ENCODE results near the gene CCDC3.
"Not testable (repeated sequence)": the region's sequence is repeated elsewhere in the genome, so short reads cannot be mapped to it uniquely, and the experiment has no call there.

CCDC3 gene

DNA sequence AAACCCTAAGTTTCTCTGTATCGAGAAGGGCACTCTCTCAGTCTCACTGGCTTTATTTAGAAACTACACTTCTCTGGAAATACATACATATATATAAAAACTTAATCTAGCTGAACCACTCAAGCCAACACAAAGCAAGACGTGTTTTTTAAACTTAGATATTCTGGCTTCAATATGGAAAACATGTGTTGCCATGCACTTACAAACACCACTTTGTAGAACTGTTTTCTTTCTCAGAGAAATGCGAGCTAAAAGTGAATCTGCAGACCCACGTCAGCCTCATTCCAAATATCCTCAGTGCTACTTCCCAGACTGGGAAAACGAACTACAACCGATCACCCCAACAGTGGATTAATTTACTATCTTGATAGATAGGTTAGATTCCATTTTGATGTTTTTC is 1.7 kb downstream of the CCDC3 start:
- no peak for DNase-seq

DNA sequence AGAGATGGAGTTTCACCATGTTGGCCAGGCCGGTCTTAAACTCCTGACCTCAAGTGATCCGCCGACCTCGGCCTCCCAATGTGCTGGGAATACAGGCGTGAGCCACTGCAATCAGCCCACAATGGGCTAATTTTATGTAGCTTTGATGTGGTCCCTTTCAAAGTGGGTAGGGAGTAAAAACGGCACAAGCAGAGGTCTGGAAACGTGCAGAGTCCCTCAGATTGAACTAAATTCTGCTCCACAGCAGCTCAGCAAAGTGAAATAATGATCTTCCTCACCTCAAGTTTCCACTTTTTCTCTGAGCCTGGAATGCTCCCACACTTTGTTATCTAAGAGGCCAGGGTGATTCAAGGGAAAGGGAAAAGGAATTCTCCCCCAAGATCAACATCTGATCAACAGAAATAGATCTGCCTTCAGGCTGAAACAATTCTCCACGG is 6.1 kb downstream of the CCDC3 start:
- DNase-seq: no peak

DNA sequence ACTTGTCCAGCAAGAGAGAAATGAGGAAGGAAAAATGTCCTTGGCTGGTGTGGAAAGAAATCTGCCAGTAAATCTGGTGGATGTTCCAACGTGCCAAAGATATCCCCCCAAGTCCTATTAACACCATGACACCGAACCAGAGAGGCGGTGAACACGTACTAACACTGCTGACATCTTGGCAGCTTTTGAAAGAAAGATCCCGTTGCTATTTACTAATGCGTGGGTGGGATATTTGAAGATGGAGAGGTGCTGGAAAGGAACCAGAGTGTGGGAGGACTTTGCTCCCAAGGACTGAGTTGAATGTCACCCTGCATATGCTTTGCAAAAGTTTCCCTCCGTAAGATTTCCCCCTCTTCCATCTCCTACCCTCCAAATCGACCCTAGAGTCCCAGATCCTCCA is 7.9 kb downstream of the CCDC3 start:
- DNase-seq: no peak

DNA sequence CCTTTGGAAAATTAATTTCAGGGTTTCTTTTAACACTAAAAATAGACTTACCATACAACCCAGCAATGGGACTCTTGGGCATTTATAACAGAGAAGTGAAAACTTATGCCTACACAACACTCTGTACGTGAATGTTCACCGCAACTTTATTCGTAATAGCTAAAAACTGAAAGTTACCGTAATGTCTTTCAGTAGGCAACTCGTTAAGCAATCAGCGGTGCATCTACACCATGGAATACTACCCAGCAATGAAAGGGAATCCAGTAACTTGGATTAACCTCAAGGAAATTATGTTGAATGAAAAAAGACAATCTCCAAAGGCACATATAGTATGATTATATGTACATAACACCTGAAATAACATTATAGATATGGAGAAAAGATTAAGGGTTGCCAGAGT is 16.2 kb downstream of the CCDC3 start:
- DNase-seq: no peak

DNA sequence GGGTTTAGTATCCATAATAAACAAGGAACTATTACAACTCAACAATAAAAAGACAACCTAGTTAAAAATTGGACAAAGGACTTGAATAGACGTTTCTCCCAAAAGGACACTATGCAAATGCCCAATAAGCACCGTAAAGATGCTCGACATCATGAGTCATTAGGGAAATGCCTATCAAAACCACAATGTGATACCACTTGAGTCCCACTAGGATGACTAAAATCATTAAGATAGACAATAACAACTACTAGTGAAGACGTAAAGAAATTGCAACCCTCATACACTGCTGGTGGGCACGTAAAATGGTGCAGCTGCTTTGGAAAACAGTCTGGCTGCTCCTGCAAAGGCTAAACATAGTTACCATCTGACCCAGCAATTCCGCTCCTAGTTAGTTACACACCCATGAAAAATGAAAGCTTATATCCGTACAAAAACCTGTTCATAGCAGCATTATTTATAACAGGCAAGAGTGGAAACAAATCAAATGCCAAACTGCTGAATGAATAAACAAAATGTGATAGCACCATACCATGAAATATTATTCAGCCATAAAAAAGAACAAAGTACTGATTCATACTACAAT is 17.3 kb downstream of the CCDC3 start:
- DNase-seq: no peak

DNA sequence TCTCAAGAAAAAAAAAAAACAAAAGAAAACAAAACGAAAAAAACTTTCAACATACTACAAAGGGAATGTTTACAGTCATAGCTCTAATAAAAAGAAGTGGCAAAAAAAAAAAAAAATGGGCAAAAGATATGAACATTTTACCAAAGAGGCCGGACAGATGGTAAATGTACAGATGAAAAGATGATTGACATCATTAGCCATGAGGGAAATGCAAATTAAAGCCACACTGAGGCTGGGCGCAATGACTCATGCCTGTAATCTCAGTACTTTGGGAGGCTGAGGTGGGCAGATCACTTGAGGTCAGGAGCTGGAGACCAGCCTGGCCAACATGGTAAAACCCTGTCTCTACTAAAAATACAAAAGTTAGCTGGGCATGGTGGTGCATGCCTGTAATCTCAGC is 17.9 kb downstream of the CCDC3 start:
- DNase-seq: not testable (repeated sequence)

DNA sequence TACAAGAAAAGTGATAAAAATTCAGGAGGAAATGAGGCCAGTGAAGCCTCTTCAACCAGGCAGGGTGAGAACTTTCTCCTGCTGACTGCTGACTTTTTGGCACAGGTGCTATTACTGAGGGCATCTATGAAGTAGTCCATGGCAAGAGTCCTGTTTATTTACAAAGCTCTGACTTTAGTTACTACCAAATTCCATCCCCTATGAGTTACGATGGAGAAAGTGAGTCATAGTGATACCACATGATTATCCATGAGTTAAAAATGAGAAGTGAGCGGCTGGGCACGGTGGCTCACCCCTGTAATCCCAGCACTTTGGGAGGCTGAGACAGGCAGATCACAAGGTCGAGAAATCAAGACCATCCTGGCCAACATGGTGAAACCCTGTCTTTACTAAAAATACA is 19.9 kb downstream of the CCDC3 start:
- no peak for DNase-seq

DNA sequence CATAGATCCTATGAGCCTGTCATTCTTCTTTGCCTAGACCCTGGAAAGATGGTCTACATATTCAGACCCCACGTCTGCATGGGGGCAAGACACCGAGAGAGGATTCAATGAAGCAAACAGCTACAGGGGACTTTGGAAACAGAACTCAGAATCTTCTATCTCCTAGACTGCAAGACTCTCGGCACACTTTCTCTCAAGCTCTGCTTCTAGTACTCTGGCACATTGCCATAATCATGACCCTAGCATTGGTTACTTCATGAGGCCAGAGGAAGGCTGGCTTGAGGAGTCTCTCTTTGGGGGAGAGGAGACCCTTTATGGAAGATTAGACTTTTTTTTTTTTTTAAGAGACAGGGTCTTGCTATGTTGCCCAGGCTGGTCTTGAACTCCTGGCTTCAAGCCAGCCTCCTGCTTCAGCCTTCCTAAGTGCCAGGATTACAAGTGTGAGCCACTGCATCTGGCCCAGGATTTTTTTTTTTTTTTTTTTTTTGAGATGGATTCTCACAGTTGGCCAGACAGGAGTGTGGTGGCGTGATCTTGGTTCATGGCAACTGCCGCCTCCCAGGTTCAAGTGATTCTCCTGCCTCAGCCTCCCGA is 20.7 kb downstream of the CCDC3 start:
- DNase-seq: no peak

DNA sequence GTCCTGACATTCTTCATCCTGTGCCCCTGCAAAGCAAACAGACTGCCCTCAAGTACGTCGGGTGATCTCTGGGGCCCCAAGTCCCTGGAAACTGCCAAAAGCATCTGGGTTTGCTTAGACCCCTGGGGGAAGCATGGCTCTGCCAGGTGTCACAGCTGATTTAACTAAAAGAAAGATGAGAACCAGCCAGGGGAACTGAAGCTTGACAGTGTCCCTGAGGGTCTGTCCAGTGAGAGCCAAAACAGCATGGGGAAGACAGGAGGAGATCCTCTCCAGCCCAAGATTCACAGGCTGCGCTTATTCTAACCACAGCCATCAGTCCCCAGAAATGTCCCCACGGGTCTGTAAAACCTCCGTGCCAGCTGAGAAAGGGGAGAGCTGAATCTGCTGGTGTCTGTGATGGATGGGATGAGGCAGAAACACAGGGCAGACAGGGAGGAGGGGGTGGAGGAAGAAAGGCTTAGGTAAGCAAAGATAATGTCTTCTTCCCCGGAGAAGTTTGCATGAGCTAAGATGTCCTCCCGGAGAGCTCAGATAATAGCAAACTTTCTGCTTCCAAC is 21.3 kb downstream of the CCDC3 start:
- DNase-seq: no peak

DNA sequence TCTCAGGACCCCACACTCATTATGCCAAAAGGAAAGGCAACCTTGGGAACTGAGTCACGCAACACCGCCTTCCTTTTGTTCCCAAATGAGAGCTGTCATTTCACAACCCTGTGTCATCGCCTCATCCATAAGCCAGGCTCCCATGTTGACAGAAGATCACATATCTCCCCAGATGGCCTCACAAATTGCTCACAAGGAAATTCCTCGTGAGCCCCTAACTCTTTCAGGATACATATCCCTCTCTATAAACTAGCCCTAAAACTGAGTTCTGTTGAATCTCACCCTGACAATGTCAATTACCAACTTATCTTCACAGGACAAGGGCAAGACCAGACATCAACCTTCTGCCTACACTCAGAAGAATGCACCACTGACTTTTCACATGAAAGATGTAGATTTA is 22.6 kb downstream of the CCDC3 start:
- DNase-seq: no peak

DNA sequence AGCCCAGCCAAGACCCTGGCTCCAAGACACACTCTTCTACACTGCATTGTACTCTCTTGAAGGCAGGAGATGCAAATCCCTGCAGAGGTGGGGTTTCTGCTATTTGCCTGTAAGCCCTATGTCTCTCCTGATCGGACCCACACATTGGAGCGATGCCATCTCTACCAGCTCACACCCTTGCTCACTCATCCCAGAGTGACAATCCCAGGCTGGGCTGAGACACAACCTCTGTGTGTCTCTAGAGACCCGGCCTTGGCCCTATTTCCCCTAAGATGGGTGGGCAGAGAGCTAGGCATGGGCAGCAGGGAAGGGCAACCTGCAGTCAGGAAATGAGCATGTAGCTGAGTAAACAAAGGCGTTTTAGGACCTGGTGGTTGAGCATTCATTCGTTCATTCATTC is 25.6 kb downstream of the CCDC3 start:
- no peak for DNase-seq

DNA sequence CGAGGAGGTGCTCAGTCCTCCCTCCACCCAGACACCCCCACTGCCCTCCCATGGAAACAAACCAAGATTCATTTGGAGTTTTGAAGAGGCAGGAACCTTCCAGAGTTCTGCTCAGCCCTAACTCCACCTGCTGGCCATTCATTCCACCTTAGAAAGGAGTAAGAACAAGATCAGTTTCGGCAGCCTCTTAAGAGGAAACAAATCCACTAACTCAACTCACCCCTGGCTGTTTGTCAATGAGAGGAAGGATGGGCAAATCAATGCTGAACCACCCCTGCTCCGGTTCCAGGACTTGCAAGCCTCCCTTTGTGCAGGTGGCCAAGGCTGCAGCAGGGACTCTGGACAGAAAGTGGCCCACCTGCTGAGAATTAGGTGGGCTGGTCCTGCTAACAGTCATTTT is 26.2 kb downstream of the CCDC3 start:
- DNase-seq: no peak

DNA sequence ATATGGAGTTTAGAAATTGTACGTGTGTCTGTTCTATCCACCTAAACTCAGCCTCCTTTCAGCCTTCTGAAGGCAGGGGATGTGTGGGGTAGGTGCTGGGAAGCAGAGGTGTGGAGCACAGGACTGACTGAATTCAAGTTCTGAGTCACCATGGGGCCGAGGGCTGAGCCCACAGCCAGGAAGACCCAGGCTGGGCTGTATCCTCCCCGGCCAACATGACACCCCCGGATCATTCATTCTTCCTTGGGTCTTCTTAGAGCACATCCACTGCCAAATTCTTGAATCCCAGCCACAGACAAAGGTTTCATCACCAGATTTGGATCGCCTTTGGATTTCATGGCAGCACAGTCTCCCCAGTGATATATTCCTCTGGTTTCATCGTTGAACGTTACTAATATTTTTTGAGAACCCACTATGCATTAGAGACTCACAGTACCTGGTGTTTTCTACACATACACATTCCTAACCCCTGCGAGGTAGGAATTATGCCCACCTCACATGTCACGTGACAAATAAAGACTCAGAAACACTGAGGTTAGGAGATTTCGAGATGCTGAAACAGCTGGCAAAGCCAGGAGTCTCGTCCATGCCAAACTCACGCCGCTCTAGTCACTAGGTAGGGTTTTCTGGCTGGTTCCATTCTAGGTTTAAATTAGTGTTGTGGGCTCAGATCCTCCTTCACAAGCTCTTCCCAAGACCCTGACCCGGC is 26.9 kb downstream of the CCDC3 start:
- no peak for DNase-seq

DNA sequence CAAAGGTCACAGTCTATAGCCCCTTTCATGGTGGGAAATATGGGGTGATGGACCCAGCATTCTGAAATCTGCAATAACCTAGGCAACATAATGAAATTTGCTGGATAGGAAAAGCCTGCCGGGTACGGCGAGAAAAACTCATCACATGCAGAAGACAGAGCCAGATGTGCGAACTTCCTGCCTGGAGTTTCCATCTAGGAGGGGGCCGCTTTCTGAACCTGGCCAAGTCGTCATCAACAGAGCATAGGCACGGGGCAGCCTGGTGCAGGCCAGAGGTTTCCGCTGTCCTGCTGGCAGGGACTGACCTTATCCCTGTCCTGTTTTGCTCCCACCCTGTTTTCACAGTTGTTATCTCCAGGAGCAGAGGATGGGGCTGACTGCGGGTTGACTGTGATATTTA is 27.4 kb downstream of the CCDC3 start:
- no peak for DNase-seq

DNA sequence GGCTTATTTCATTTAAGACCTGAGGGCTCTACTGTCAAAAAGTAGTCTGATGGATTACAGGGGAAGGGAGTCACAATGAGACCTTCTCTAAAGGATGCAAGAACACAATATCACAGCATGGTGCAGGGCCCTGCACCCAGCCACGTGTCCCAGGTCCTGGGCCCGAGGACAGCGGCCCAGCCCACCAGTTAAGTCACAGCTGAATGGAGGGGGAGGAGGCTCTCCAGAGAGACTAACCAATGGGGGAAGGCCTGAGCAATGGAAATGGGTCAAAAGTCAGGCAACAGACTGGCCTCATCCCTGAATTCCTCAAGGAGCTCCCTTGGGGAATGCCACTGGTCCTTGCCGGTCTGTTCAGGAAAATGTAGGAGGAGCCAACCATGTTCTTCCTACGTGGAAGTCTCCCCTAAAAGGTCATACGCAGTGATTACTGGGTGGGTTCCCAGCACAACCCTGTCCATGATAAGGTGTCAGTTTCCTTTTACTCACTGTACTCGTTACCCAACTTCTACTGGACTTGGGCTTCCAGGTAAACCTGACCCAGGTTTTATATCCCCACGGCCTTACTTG is 28.3 kb downstream of the CCDC3 start:
- DNase-seq: no peak

DNA sequence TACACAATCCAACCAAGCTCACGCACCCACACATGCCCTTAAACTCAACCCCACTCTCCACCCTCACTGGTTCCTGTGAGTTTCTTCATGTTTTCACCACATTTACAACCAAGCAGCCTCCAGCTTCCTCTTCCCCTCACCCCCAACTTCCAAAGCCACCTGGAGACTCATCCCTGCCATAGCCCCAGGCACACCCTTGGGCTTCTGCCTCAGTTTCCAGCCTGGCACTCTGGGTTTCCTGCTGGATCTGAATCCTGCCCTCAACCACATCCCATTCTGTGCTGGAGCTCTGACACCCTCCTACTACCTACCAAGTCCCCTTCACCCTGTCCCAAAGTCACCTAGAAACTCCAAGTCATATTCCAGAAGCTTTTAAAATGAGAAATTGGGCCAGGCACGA is 29.4 kb downstream of the CCDC3 start:
- DNase-seq: no peak

DNA sequence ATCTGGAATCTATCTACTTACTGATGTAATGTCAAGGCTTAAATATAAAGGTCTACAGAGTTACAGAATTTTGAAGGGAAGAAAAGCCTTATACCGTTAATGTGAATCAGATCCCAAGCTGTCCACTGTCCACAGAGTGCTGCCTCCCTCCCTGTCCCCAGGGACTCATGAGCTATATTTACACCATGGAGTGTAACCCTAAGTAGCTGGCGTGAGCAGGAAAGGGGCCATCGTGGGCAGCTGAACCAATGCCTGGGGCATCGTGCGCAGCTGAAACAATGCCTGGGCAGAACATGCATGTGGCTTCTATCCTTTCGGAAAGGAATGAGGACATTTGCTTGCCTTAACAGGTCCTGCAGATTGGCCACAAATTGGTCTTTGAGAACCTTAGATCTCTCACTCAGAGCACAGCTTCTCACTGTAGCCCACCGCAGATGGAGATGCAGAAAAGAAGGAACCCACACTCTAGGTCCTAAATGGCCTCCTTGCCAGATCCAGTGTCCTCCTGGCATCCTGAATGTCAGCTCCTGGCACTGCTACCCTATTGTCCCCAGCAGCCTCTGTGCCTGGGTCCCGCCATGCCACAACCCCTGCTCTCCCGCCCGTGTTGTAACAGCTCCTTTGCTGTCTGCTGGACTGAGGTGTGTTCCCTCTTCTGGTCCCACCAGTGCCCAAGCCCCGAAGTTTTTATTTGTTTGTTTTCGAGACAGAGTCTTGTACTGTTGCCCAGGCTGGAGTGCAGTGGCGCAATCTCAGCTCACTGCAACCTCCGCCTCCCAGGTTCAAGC is 30.3 kb downstream of the CCDC3 start:
- DNase-seq: no peak

DNA sequence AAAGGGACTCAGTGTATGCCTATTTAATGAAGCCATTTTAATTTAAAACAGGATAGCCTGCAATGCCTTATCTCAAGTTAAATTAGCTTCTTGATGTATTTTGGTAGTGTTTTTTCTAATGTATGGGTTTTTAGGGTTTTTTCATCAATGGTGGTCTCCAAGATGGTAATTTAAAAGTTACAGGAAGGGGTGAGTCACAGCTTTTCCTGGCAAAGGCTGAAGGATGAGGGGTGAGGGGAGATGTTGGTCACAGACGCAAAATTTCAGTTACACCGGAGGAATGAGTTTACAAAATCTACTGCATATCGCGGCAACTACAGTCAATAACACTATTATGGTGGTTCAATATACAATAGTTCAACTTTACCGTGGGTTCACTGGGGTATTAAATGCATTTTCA is 31.6 kb downstream of the CCDC3 start:
- no peak for DNase-seq

DNA sequence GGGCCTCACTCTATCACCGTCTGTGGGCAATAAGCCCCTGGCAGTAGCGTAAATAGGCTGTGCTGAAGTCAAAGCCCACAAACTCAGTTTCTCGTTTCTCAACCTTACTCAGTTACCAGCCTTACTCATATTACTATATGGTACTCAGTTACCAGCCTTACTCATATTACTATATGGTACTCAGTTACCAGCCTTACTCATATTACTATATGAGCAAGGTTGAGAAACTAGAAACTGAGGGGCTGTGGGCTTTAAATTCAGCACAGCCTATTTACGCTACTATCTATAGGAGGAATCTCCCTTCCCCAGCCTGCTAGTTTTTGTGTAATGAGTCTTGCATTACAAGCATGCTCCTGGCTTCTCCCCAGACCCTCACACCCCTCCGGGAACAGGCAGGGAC is 35.4 kb downstream of the CCDC3 start:
- DNase-seq: no peak

DNA sequence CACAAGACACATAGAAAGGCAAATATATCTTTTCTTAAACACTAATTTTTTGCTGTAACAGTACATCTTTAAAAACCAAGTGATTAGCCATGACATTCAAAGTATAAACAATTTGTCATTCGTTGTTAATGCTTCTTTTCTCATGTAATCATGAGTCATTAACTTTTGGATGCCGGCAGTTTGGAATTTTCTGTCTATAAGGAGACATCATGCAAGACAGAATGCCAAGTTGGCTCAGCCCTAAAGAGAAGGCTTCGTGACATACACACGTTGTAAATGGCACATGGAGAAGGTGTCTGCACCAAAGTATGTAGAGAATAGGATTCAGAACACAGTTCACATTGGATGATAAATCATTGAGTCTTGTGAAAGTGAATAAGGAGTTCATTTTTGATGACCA is 35.9 kb downstream of the CCDC3 start:
- no peak for DNase-seq

DNA sequence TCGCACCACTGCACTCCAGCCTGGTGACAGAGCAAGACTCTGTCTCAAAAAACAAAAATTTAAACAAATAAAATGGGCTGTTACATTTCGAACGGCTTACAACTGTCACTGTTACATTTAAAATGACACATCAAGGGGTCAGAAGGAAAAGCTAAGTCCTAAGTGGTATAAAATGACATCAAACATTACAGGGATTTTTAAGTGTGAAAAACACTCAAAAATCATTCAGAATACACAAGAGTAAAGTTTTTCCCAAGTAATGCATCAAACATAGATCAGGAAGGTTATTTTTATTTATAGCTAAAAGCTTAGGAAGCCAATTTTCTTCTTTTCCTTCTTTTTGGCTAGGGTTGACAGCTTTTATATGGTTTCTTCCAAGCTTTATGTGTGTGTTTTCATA is 39.0 kb downstream of the CCDC3 start:
- DNase-seq: no peak

DNA sequence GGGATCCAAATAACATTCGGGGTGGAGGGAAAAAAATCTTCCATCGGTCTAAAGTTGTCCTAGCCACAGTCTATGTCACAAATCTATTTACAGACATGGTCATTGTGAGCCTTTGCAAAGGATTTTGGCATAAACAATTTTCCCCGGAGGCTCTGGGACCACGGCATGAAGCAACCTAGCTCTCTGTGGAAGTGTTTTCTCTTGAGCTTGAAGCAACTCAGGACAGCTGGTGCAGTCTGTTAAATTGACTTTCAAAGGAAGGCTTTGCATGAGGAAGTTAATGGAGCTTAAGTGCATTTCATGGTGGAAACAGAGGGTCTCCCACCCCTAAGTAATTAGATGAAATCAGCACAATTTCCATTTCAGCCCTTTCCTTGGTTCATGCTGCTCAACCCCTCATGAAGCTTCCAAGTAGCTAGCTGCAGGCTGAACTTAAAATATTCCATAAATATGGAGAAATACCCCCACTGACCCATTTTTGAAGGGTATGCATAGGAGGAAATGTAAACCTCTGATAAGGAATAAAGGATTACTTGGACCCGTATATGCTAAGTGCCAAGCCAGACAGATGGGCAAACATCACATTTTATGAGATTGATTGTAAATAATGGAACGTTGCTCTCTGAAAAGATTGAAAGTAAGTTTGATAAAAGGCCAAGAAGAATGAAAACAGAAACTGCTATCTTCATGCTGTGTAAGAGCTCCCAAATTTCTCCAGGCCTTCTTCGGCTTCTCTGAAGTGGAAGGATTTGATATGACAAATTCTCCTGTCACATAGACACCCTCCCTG is 39.9 kb downstream of the CCDC3 start:
- DNase-seq: no peak
